ENCODE results near the gene USP7. TPM values are rescaled to one million over a fixed set of nuclear protein-coding genes. Genes with fewer than 3 reads are reported as not detected.

Gene USP7
- total RNA-seq, 1 donor from 2014 or later, result 181 TPM

DNA sequence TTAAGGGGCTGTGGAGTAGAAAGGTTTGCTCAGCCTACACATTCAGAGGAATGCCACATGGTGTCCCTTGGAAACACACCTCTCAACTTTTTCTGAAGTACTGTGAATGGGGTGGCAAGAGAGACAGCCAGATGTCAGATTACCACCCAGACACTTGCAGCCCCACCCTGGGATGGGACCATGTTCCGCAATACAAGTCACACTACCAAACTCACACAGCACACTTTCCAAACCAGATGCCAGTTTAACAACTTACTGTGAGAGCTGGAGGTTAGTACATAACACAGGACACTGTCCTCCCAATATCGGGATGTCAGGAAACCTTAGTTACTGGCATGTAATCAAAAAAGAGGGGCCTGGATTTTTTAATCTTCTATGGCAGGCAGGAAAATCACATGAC lies 7.9 kb downstream of the USP7 start:
- intact Hi-C loops (cut with micrococcal nuclease), result no loop called here

GRCh38 chr16:8953064-8953463 lies 10.6 kb downstream of the USP7 start:
- intact Hi-C loops (cut with micrococcal nuclease), result no loop called here

- intact Hi-C loops (cut with micrococcal nuclease), result no loop called here
Measured at GRCh38 chr16:8952281-8952751, 11.4 kb downstream of the USP7 start.

DNA sequence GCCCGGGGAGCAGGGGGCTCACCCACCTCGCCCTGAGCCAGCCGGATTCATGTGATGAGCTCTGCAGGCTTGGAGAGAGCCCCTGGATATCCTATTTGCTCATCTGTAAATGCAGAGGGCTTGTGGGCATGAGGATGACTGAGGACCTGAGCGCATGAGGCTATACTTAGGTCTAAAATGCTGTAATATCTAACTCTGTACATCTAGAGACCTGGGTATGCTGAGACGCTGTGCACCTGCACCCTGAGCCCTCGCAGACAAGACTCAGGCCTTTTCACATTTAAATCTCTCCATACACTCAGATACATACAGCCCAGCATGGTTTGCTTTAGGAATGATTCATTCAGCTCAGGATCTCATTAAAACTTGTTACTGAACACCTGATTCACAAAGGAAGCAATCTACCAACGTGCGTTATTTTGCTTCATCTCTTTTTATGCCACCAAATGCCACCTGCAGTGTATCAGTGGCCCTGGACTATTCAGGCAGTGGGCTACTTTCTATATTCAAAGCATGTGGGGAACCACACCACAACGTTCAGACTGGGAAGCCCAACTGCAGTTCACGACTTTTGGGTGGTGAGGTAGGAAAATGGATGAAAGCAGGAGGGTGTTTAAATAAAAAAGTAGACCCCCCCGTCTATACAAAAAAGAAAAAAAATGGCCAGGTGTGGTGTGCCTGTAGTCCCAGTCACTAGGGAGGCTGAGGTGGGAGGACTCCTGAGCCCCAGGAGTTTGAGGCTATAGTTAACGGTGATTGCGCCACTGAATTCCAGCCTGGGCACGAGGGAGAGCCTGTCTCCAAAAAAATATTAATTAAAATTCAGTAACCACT lies 12.0 kb downstream of the USP7 start:
- intact Hi-C loops (cut with micrococcal nuclease), result no loop called here

- intact Hi-C loops (cut with micrococcal nuclease), result no loop called here
Measured at GRCh38 chr16:8950580-8951077, 13.1 kb downstream of the USP7 start.

- intact Hi-C loops (cut with micrococcal nuclease), result no loop called here
Measured at GRCh38 chr16:8949536-8950418, 13.9 kb downstream of the USP7 start.

- intact Hi-C loops (cut with micrococcal nuclease), result no loop called here
Measured at GRCh38 chr16:8948831-8949230, 14.9 kb downstream of the USP7 start.

DNA sequence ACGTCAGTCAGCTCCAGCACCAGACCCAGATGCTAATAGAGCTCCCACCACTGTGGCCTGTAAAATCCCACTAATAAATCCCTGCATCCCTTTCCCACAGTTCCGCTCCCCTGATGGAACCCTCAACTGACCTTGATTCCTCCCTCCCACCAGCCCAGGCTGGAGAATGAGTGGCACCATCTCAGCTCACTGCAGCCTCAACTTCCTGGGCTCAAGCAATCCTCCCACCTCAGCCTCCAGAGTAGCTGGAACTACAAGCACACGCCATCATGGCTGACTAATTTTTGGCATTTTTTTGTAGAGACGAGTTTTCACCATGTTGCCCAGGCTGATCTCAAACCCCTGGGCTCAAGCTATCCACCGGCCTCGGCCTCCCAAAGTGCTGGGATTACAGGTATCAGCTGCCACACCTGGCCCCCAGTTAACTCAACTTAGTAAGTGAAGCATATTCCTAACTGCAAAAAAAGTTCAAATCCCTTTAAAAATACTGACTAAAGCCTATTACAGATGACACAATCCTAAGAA lies 15.6 kb downstream of the USP7 start:
- intact Hi-C loops (cut with micrococcal nuclease), result no loop called here

DNA sequence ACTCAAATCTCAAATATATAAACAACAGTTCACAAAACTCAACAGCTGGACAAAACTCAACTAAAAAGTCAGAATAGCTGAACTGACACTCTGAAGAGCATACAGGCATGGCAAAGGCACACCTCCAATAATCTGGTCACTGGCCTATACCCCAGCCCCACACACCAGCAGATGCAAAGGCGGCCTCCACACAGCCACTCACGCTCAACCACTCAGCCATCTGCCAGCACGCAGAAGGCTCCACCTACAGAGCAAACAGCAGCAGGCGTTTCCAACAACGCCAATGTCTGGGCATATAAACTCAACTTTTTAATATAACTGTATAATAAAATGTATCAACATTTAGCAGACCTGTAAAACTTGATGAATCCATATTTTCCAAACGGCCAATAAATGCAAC lies 17.2 kb downstream of the USP7 start:
- intact Hi-C loops (cut with micrococcal nuclease), result no loop called here

DNA sequence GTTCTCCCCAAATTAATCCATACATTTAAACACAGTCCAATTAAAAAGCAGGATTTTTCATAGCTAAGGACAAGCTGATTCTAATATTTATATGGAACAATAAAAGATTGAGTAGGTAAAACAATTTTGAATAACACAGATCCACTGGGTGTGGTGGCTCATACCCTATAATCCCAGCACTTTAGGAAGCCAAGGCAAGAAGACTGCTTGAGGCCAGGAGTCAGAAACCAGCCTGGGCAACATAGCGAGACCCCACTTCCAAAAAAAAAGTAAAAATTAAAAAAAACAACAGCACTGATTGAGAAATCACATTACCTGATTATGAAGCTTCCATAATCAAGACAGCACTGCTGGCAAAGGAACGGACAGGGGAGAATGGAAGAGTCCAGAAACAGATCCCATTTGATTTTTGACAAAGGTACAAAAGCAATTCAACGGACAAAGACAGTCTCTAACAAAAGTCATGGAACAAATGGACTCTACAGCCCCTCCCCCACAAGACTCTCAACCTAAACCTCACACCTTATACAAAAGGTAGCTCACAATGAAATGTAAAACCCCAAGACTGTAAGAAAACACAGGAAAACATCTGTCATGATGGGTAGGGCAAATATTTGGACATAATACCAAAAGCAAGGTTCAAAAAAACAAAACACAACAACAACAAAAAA lies 17.9 kb downstream of the USP7 start:
- intact Hi-C loops (cut with micrococcal nuclease), result loop anchor here (2.0 kb wide), 1 partner anchor 13 kb away; no protein-coding TSS in a partner anchor

DNA sequence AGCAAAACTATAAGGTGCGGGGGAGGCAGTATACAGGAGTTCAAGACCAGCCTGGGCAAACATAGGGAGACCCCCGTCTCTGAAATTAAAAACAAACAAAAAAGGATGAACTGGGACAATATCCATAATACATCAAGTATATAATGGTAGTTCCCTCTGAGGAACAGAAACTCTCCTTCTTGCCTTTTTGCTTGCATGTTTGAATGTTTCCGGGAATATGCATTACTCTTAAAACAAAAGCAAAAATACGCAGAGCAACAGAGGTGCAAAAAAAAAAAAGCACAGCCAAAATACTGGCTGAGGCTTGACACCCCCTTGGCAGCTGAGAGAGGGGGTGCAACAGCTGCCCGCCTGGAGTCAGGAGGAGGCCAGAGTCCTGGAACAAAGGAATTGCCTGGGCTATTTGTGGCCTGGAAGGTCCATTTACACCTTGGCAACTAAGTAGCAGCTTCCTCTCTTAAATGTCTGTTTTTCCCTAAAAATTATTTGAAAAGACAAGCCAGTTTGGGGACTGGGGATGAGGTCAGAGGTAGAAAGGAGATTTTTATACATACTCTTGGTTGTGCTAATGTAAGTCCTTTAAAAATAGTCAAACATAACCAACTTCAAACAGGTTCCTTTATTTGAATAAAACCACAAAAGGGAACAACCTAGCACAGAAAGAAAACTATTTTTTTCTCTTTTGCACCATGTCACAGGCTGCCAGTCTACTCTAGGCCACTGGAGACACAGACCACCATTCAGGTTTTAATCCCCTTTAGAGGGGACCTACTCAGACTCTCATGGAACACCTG lies 19.5 kb downstream of the USP7 start:
- intact Hi-C loops (cut with micrococcal nuclease), result loop anchor here (2.0 kb wide), 1 partner anchor 15 kb away; no protein-coding TSS in a partner anchor

DNA sequence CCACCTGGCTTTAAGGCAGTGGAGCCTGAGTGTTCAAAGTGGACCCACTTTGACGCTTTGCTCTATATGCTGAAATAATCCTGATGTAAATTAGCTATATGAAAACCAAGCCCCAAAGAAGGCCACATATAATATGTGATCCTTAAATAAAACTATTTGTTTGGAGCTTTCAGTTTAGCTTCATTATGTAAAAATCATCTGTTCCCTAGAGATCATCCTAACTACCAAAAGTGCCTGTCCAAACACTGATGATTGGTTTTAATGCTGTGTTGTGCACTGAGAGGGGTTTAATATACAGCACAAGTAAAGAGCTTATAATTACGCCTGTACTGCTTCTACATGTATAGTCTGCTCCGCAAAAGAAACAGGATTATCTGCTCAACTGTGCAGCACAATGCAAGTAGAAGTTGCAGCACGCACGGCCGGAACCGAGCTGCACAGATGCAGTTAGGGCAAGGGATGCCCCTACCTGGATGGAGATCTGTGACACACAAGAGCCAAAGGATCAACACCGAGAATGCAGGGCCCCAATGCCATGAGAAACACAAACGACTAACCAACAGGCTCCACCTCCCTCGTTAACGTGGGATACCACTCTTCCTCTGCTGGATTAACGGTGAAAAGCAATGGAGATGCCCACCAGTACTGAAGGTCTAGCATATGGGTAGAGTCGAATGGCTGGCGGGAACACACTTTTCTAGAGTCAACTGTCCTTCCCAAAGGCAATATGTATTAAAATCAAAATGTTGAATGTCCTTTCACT lies 20.5 kb downstream of the USP7 start:
- intact Hi-C loops (cut with micrococcal nuclease), result no loop called here

- intact Hi-C loops (cut with micrococcal nuclease), result no loop called here
Measured at GRCh38 chr16:8941718-8942344, 21.9 kb downstream of the USP7 start.

DNA sequence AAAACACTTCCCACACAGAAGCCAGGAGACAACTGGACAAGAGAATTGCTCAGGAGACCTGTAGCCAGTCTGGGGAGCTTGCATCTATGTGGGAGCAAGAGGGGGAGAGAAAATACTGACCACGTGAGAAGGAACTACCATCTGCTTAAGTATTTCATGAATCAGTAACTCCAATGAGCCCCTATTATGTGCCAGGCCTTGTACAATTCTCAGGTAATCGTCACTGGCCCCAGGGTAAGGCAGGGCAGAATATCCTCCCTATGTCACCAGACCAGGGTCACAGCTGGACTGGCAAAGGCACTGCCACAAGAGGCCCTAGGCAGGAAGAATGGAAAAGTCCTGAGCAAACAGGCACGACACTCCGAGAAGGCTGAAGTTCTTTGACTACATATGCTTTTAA lies 25.9 kb downstream of the USP7 start:
- intact Hi-C loops (cut with micrococcal nuclease), result loop anchor here (2.0 kb wide), 2 partner anchors 57 to 67 kb away; no protein-coding TSS in a partner anchor

- intact Hi-C loops (cut with micrococcal nuclease), result loop anchor here (1.0 to 2.0 kb wide), 9 partner anchors 17 to 369 kb away; partner anchors contain the start of genes PMM2 and TMEM186
Measured at GRCh38 chr16:8936421-8936820, 27.3 kb downstream of the USP7 start.

GRCh38 chr16:8935989-8936388 lies 27.7 kb downstream of the USP7 start:
- intact Hi-C loops (cut with micrococcal nuclease), result loop anchor here (1.0 to 2.0 kb wide), 9 partner anchors 17 to 369 kb away; partner anchors contain the start of genes PMM2 and TMEM186

- intact Hi-C loops (cut with micrococcal nuclease), result no loop called here
Measured at GRCh38 chr16:8934601-8935000, 29.1 kb downstream of the USP7 start.

- intact Hi-C loops (cut with micrococcal nuclease), result no loop called here
Measured at GRCh38 chr16:8931859-8932258, 31.8 kb downstream of the USP7 start.

Measured in T-helper 1 cell treated with Interleukin-12 subunit alpha and Interleukin-12 subunit beta and Interleukin-4 antibody, amounts not matched to agents 30 ng/mL and 1 ng/mL, for 36 hours (primary cell).